Gastrocnemius medialis (tissue), 4 donors: ENCODE measurements around the gene MYH13. TPM values are rescaled to one million over a fixed set of nuclear protein-coding genes. Genes with fewer than 3 reads are reported as not detected.

Experiments used
- ATAC-seq, 2 donors: fragments of 150-250 bp; one replicate each; pipeline ENCODE4 v1.9.1; 2016
- DNase-seq, 2 donors: peaks; one replicate each; pipeline ENCODE4 v3.0.0-alpha.2; 2019
- H3K27ac ChIP-seq, 4 donors: fragments of 200-600 bp; sonication (generic); 1 replicate in 1 of 4; 2 replicates in 3 of 4; pipeline ENCODE4 v1.5.1; 2016 to 2018; ENCODE audit warnings: mild to moderate bottlenecking in 2 of 4, moderate library complexity in 1 of 4
- H3K27me3 ChIP-seq, 3 donors: fragments of 200-600 bp; sonication (generic) in 2 of 3; 1 replicate in 1 of 3; 2 replicates in 2 of 3; pipeline versions ENCODE4 v1.5.1 to v1.6.0; 2016 to 2019; ENCODE audit warnings: mild to moderate bottlenecking in 1 of 3, moderate library complexity in 1 of 3
- H3K36me3 ChIP-seq, 2 donors: fragments of 200-600 bp; sonication (generic) in 1 of 2; one replicate each; pipeline ENCODE4 v1.5.1; 2017 to 2018
- H3K4me1 ChIP-seq, 2 donors: fragments of 200-600 bp; sonication (generic) in 1 of 2; one replicate each; pipeline ENCODE4 v1.5.1; 2016 to 2017; ENCODE audit warnings: mild to moderate bottlenecking in 2 of 2
- H3K4me3 ChIP-seq, 4 donors: fragments of 200-600 bp; sonication (generic) in 3 of 4; 1 replicate in 1 of 4; 2 replicates in 3 of 4; pipeline ENCODE4 v1.5.1; 2016 to 2019; ENCODE audit warnings: mild to moderate bottlenecking in 2 of 4
- H3K9me3 ChIP-seq, 3 donors: fragments of 200-600 bp; sonication (generic) in 2 of 3; 1 replicate in 1 of 3; 2 replicates in 2 of 3; pipeline ENCODE4 v1.5.1; 2016 to 2019
- CTCF ChIP-seq, 5 experiments: fragments of 450-650 bp in 3 of 5; fragments of 200-600 bp in 2 of 5; sonication (generic) in 2 of 5; IDR thresholded peaks in 4 of 5; conservative IDR thresholded peaks in 1 of 5; 1 replicate in 4 of 5; 2 replicates in 1 of 5; pipeline ENCODE4 v1.5.1; 2016 to 2019; ENCODE audit warnings: antibody characterized with exemption in 5 of 5, mild to moderate bottlenecking in 3 of 5, moderate library complexity in 3 of 5
- POLR2A ChIP-seq, 2 donors: fragments of 450-650 bp; IDR thresholded peaks; one replicate each; pipeline ENCODE4 v1.6.1; 2017; ENCODE audit warnings: antibody characterized with exemption in 2 of 2, mild to moderate bottlenecking in 2 of 2, moderate library complexity in 2 of 2
- in situ Hi-C, 4 donors: fragments of 200-750 bp; cut with MboI; loops; one replicate each; pipeline versions ENCODE4 v1.15.0 to v1.8.0; 2017; ENCODE audit warnings: low sequenced_read_pairs in 4 of 4
- intact Hi-C: fragments of 100-400 bp; cut with DNase I; formaldehyde crosslinking; loops from one replicate; pipeline ENCODE4 v1.15.1; 2023; ENCODE audit warnings: low total_unique reads
- total RNA-seq, 4 donors: library from RNA; depleted of rRNA; stranded (reverse); fragments of >200 nt; gene quantifications; one replicate each; pipeline versions ENCODE4 v1.1.0 to v1.2.3, GENCODE V29; 2016

MYH13 gene
- total RNA-seq, 4 donors from 2014 or later, result not detected

- no peaks in the 10 kb centered on the region for H3K4me1 ChIP-seq
- H3K27ac ChIP-seq, result no peak overlapping the region
- H3K27me3 ChIP-seq, result no peaks in the 10 kb centered on the region
- peak in 1 of 2 donors; percentile 15 for ATAC-seq
- H3K36me3 ChIP-seq, result no peaks in the 10 kb centered on the region
- TF ChIP-seq POLR2A (IDR thresholded peaks at IDR 0.05) (no peak), CTCF (IDR thresholded peaks at IDR 0.05 in 4 of 5, conservative IDR thresholded peaks at IDR 0.05 in 1 of 5) (no peak)
- in situ Hi-C loops (loop anchor here in 1 of 4 donors (25.0 kb wide), 1 partner anchor 106 kb away; no protein-coding TSS in a partner anchor), intact Hi-C loops (no loop called here)
- H3K9me3 ChIP-seq, result no peaks in the 10 kb centered on the region
- no peak for DNase-seq
- no peak overlapping the region for H3K4me3 ChIP-seq
Measured at GRCh38 chr17:10380631-10381408, 8.0 kb upstream of the MYH13 start.

GRCh38 chr17:10370016-10370608 lies 2.7 kb downstream of the MYH13 start:
- no peak for ATAC-seq
- intact Hi-C loops, result no loop called here
- no peak for TF ChIP-seq POLR2A (IDR thresholded peaks at IDR 0.05)
- TF ChIP-seq CTCF (IDR thresholded peaks at IDR 0.05 in 4 of 5, conservative IDR thresholded peaks at IDR 0.05 in 1 of 5), result no peak
- H3K4me3 ChIP-seq, result no peak overlapping the region
- H3K4me1 ChIP-seq, result no peaks in the 10 kb centered on the region
- in situ Hi-C loops, result no loop called here
- no peak for DNase-seq
- no peaks in the 10 kb centered on the region for H3K27me3 ChIP-seq
- H3K27ac ChIP-seq, result no peak overlapping the region
- no peaks in the 10 kb centered on the region for H3K9me3 ChIP-seq
- no peaks in the 10 kb centered on the region for H3K36me3 ChIP-seq

DNA sequence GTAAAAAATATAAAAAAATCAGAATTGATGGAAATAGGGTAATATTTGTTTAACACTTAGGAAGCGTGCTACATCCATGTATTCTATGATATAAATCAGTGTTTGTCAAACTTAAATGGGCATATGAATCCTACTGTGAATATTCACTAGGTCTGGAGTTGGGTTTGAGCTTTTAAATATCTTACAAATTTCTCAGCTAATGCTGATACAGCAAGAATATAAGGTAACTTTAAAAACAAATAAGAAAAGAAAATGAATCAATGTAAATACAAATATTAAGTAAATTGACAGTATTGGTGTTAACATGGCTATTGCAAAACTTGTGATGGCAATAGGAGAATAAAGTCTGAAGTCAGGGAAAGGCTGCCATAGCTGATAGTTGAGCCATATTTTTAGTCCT lies 3.6 kb downstream of the MYH13 start:
- Histone ChIP-seq H3K4me3 (no peak overlapping the region), H3K4me1 (no peaks in the 10 kb centered on the region), H3K36me3 (no peaks in the 10 kb centered on the region), H3K9me3 (no peaks in the 10 kb centered on the region), H3K27ac (no peak overlapping the region), H3K27me3 (no peaks in the 10 kb centered on the region)
- no peak for TF ChIP-seq POLR2A (IDR thresholded peaks at IDR 0.05)
- no peak for TF ChIP-seq CTCF (IDR thresholded peaks at IDR 0.05 in 4 of 5, conservative IDR thresholded peaks at IDR 0.05 in 1 of 5)
- DNase-seq (no peak), ATAC-seq (no peak)
- intact Hi-C loops (no loop called here), in situ Hi-C loops (no loop called here)

- in situ Hi-C loops (no loop called here), intact Hi-C loops (no loop called here)
- H3K4me1 ChIP-seq, result no peaks in the 10 kb centered on the region
- no peaks in the 10 kb centered on the region for H3K36me3 ChIP-seq
- H3K27ac ChIP-seq, result no peak overlapping the region
- H3K27me3 ChIP-seq, result no peaks in the 10 kb centered on the region
- H3K4me3 ChIP-seq, result no peak overlapping the region
- TF ChIP-seq POLR2A (IDR thresholded peaks at IDR 0.05) (no peak), CTCF (IDR thresholded peaks at IDR 0.05 in 4 of 5, conservative IDR thresholded peaks at IDR 0.05 in 1 of 5) (no peak)
- ATAC-seq (no peak), DNase-seq (no peak)
- no peaks in the 10 kb centered on the region for H3K9me3 ChIP-seq
Measured at GRCh38 chr17:10368561-10368960, 4.2 kb downstream of the MYH13 start.
